K562 (cell line): ENCODE data around the gene IGF2. TPM values are rescaled to one million over a fixed set of nuclear protein-coding genes. Genes with fewer than 3 reads are reported as not detected.

Experiments used
- ATAC-seq: fragments of 200-7000 bp; cut with Tn5 transposase; 3 replicates; pipeline ENCODE4 v1.9.1; 2020; ENCODE audit warnings: moderate library complexity
- BruUV-seq: library from RNA; stranded (reverse); fragments of 400-500 nt; replicated peaks from 2 replicates; lab custom pipeline; 2021; lab: Mats Ljungman, UMichigan
- CTCF ChIA-PET: fragments of 300-600 bp; formaldehyde crosslinking; extraction: SDS; loops from one replicate; lab custom pipeline; 2021; ENCODE audit warnings: low intra/inter-chr PET ratio; lab: Yijun Ruan, JAX
- POLR2A ChIA-PET: fragments of 300-600, 350-650 bp; sonication (Branson Sonifier 250); formaldehyde crosslinking; extraction: SDS; loops from one replicate; lab custom pipeline; 2021; ENCODE audit warnings: antibody characterized with exemption, inconsistent platforms; lab: Yijun Ruan, JAX
- DNase-seq, 4 experiments: peaks; one replicate each; pipeline versions ENCODE4 v3.0.0 to v3.0.0-alpha.2; 2011 to 2018; ENCODE audit warnings: low spot score in 3 of 4, mixed read lengths in 3 of 4; ENCODE audit errors: extremely low read depth in 1 of 4
- FAIRE-seq: peaks from 2 replicates; lab custom pipeline; 2011; peaks lifted over from hg19 to GRCh38; lab: Jason Lieb, UNC
- H2AFZ ChIP-seq: 2 replicates; pipeline ENCODE4 v1.6.0; 2011; ENCODE audit warnings: low read depth, low read length, control low read depth, inconsistent platforms
- H3K27ac ChIP-seq: fragments of 200-600 bp; 3 replicates; pipeline ENCODE4 v1.8.0; 2011; ENCODE audit warnings: low read depth, mild to moderate bottlenecking, control low read depth, inconsistent platforms, low read length, moderate library complexity, mixed read lengths; ENCODE audit errors: extremely low read depth
- H3K27me3 ChIP-seq, 2 experiments: fragments of 300-600 bp in 1 of 2; 2 replicates in 1 of 2; 3 replicates in 1 of 2; pipeline versions ENCODE4 v1.6.0 to v1.8.0; 2011; ENCODE audit warnings: inconsistent platforms in 2 of 2, low read length in 2 of 2, mild to moderate bottlenecking in 1 of 2, mixed read lengths in 1 of 2, moderate library complexity in 1 of 2; ENCODE audit not compliant: control insufficient read depth in 2 of 2, insufficient read depth in 2 of 2
- H3K36me3 ChIP-seq: fragments of 300-600 bp; 3 replicates; pipeline ENCODE4 v1.8.0; 2011; ENCODE audit warnings: mild to moderate bottlenecking, low read length, inconsistent platforms; ENCODE audit not compliant: control insufficient read depth, insufficient read depth
- H3K4me1 ChIP-seq, 2 experiments: fragments of 200-600 bp in 1 of 2; replicated peaks in 1 of 2; 2 replicates in 1 of 2; 3 replicates in 1 of 2; pipeline versions ENCODE4 v1.5.1 to v1.8.0; 2011; ENCODE audit warnings: inconsistent platforms in 2 of 2, low read length in 2 of 2, mild to moderate bottlenecking in 1 of 2, mixed read lengths in 1 of 2, moderate library complexity in 1 of 2; ENCODE audit not compliant: control insufficient read depth in 2 of 2, insufficient read depth in 2 of 2
- H3K4me2 ChIP-seq: 2 replicates; pipeline ENCODE4 v1.6.1; 2011; ENCODE audit warnings: low read length, control low read depth, inconsistent platforms, mixed read lengths; ENCODE audit not compliant: insufficient read depth
- H3K4me3 ChIP-seq: fragments of 200-600 bp; sonication (generic), shearing (Covaris generic); 2 replicates; pipeline ENCODE4 v1.5.1; 2016; ENCODE audit warnings: control low read depth, inconsistent platforms
- H3K79me2 ChIP-seq: fragments of 200-600 bp; 3 replicates; pipeline ENCODE4 v1.8.0; 2011; ENCODE audit warnings: low read length, inconsistent platforms; ENCODE audit not compliant: control insufficient read depth, insufficient read depth
- H3K9ac ChIP-seq, 2 experiments: 2 replicates each; pipeline versions ENCODE4 v1.6.0 to v1.6.1; 2011; ENCODE audit warnings: low read depth in 2 of 2, low read length in 2 of 2, control low read depth in 1 of 2, inconsistent platforms in 1 of 2, mild to moderate bottlenecking in 1 of 2, mixed read lengths in 1 of 2; ENCODE audit not compliant: insufficient read depth in 1 of 2
- H3K9me1 ChIP-seq: one replicate; pipeline ENCODE4 v1.6.0; 2011; ENCODE audit warnings: inconsistent platforms, mild to moderate bottlenecking, low read length, moderate library complexity; ENCODE audit not compliant: control insufficient read depth, insufficient read depth
- H3K9me3 ChIP-seq: replicated peaks from 2 replicates; pipeline ENCODE4 v1.5.1; 2011; ENCODE audit warnings: low read depth, low read length, inconsistent platforms; ENCODE audit not compliant: control insufficient read depth, insufficient read depth
- H4K20me1 ChIP-seq: replicated peaks from 2 replicates; pipeline ENCODE4 v1.6.1; 2011; ENCODE audit warnings: low read length, inconsistent platforms, mixed read lengths; ENCODE audit not compliant: control insufficient read depth, insufficient read depth
- GTF2F1 ChIP-seq: IDR thresholded peaks from 2 replicates; pipeline ENCODE4 v1.6.1; 2011; ENCODE audit warnings: low read depth, low read length, improper control_type of control experiment
- PHF8 ChIP-seq: fragments of 200-600 bp; sonication (generic); IDR thresholded peaks from 2 replicates; pipeline ENCODE4 v1.6.1; 2012; ENCODE audit warnings: mixed run types, mild to moderate bottlenecking, inconsistent platforms, low read length, moderate library complexity, borderline replicate concordance
- RBM22 ChIP-seq: fragments of 200-400 bp; formaldehyde crosslinking; IDR thresholded peaks from 2 replicates; pipeline ENCODE4 v1.6.1; 2018; ENCODE audit warnings: low read length, low read depth; ENCODE audit not compliant: poor library complexity, severe bottlenecking
- RERE ChIP-seq: sonication (generic); formaldehyde crosslinking; IDR thresholded peaks from 2 replicates; pipeline ENCODE4 v1.8.0; 2023; ENCODE audit warnings: missing genetic modification reagents, mild to moderate bottlenecking, borderline replicate concordance
- RFX5 ChIP-seq: IDR thresholded peaks from 2 replicates; pipeline ENCODE4 v1.6.1; 2011; ENCODE audit warnings: low read depth, mild to moderate bottlenecking, improper control_type of control experiment, low read length
- ZNF699 ChIP-seq: fragments of 250-450 bp; sonication (Bioruptor Pico); IDR thresholded peaks from 2 replicates; pipeline ENCODE4 v1.8.0; 2021; ENCODE audit warnings: mild to moderate bottlenecking, moderate library complexity; ENCODE audit not compliant: insufficient replicate concordance
- whole genome bisulfite sequencing: fragments of 100-300 bp; shearing (Covaris generic); methylation state at CpG from one replicate; pipeline ENCODE4 v1.1.6; 2016; ENCODE audit warnings: low coverage, mixed read lengths; ENCODE audit not compliant: insufficient coverage; ENCODE audit errors: missing lambda C conversion rate; 5-methylcytosine and 5-hydroxymethylcytosine counted together
- in situ Hi-C: fragments of 300-500 bp; cut with MboI; formaldehyde crosslinking; loops from 4 replicates; pipeline ENCODE4 v1.15.0; 2018; ENCODE audit warnings: inconsistent platforms, mixed read lengths
- intact Hi-C: fragments of 100-400 bp; cut with micrococcal nuclease; formaldehyde crosslinking; loops from 2 replicates; pipeline ENCODE4 v1.14.2; 2022
- polyA plus RNA-seq, 8 experiments: library from polyadenylated mRNA; depleted of rRNA in 4 of 8; stranded (reverse) in 5 of 8; unstranded in 3 of 8; fragments of >200 nt; fragmentation: Nextera tagmentation in 2 of 8; fragmentation: Illumina TruSeq in 1 of 8; extraction: Ambion mirVana in 2 of 8; extraction: Trizol in 1 of 8; gene quantifications; 2 replicates each; pipeline versions ENCODE4 v1.2.1 to v1.2.3, GENCODE V29; 2011 to 2014; ENCODE audit warnings: inconsistent platforms in 1 of 8, missing spikeins in 1 of 8
- total RNA-seq, 7 experiments: library from RNA; depleted of rRNA in 6 of 7; stranded (reverse); fragments of >200 nt in 6 of 7; fragmentation: Illumina TruSeq in 2 of 7; extraction: Trizol in 2 of 7; gene quantifications; 2 replicates each; pipeline versions ENCODE4 v1.2.1 to v1.2.3, GENCODE V29; 2011 to 2021; ENCODE audit warnings: low replicate concordance in 1 of 7
- TF ChIP-seq, protein P1 (sequence below): fragments of 250-450 bp; sonication (Bioruptor Pico); IDR thresholded peaks from 2 replicates; pipeline ENCODE4 v1.5.0; 2021; ENCODE audit warnings: mild to moderate bottlenecking, moderate library complexity
- TF ChIP-seq, protein P2 (sequence below), 2 experiments: IDR thresholded peaks; 2 replicates each; pipeline ENCODE4 v1.6.1; 2011; ENCODE audit warnings: borderline replicate concordance in 1 of 2, control low read depth in 1 of 2, low read depth in 1 of 2, low read length in 1 of 2, mild to moderate bottlenecking in 1 of 2, mixed read lengths in 1 of 2, moderate library complexity in 1 of 2; ENCODE audit not compliant: insufficient read depth in 1 of 2, insufficient read length in 1 of 2, poor library complexity in 1 of 2, severe bottlenecking in 1 of 2; ENCODE audit errors: extremely low read depth in 1 of 2

Gene IGF2
- total and polyA plus RNA-seq, 9 of the 15 experiments (the other 6 are each of a cell fraction or from before 2014, with no cell fraction given) = 0.16 TPM; not detected in 8

GRCh38 chr11:2091786-2092463, 47.3 kb downstream of the IGF2 start:
- ChIA-PET POLR2A (interaction anchor here (0.7 kb wide), 1 partner anchor 19 kb away, joined by 3 read pairs; no protein-coding TSS in a partner anchor), CTCF (no interaction called here)
- H3K4me2 ChIP-seq = no peak overlapping the region
- peaks cover 24% of the 10 kb centered on the region for H4K20me1 ChIP-seq
- in situ Hi-C loops (no loop called here), intact Hi-C loops (no loop called here)
- no peaks in the 10 kb centered on the region for H3K79me2 ChIP-seq
- under 1% methylated on average over 18 of the region's 18 CpGs for WGBS
- ATAC-seq = no peak
- no peaks in the 10 kb centered on the region for H3K36me3 ChIP-seq
- no TSS peak for BruUV-seq
- H3K27me3 ChIP-seq = peaks cover 4 to 52% of the 10 kb centered on the region in 2 experiments; a peak in 3 of 5 replicates
- H3K9me3 ChIP-seq = no peaks in the 10 kb centered on the region
- no peak overlapping the region for H3K27ac ChIP-seq
- no peak overlapping the region for H3K9ac ChIP-seq
- H3K4me3 ChIP-seq = no peak overlapping the region
- no peak overlapping the region for H2AFZ ChIP-seq
- peaks cover 0 to 16% of the 10 kb centered on the region in 2 experiments; a peak in 2 of 5 replicates for H3K4me1 ChIP-seq
- FAIRE-seq = no peak
- H3K9me1 ChIP-seq = no peaks in the 10 kb centered on the region
- DNase-seq = no peak
- TF ChIP-seq RERE (CRISPR knock-in tag) = no peak
- TF ChIP-seq RBM22 = no peak
- TF ChIP-seq ZNF699 (CRISPR knock-in tag) = no peak
- TF ChIP-seq, protein P1, sequence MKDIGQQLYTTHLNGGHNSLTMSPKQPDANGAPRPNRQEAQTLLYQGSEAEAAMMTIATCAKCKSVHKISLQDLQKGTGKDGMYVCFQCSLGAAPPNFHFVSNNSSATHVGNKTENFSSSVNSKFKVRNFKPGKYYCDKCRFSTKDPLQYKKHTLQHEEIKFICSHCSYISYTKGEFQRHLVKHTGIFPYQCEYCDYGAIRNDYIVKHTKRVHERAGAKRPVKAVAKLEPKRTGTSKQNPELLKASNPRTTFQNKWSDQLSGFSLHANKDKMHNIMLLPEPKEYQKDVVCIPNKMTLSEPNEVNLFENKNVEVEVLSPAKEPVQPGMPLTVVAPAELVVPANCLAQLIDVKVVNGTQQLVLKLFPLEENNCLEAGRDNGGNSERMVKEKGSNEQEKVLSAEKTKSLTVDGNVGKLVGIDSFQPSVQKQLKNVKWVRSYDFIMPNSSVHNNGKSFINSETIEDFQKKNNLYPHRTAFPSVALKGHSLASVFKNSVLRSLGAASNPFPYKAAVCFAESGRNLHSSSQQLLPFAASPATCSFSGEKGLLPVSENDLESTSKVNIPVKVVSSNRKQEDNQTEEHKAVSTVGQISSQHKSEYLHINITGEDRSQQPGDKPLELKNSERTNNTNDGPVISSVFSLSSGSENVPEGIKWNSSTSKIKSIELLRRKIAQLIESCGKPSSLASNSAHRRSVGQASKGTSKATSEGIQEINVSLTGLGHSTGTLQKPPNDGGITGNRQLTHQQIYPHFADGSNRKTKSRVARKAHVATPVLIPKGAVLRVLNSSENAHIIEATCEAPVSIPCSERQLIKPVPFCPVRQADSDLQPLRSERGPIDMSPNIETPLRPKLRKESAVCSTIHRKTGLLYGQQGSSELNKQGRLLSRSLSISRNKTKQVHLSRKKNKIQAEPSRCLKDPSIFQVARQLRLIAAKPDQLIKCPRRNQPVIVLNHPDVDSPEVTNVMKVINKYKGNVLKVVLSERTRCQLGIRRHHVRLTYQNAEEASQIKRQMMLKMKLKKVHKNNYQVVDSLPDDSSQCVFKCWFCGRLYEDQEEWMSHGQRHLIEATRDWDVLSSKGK (CRISPR knock-in tag) = no peak
- no peak for TF ChIP-seq RFX5
- TF ChIP-seq PHF8 = no peak
- TF ChIP-seq, protein P2, sequence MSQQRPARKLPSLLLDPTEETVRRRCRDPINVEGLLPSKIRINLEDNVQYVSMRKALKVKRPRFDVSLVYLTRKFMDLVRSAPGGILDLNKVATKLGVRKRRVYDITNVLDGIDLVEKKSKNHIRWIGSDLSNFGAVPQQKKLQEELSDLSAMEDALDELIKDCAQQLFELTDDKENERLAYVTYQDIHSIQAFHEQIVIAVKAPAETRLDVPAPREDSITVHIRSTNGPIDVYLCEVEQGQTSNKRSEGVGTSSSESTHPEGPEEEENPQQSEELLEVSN (IDR thresholded peaks at IDR 0.05; ENCODE audit: borderline replicate concordance in 1 of 2, extremely low read depth in 1 of 2, insufficient read depth in 1 of 2, insufficient read length in 1 of 2, low read depth in 1 of 2, low read length in 1 of 2, poor library complexity in 1 of 2, severe bottlenecking in 1 of 2) = no peak
- no peak for TF ChIP-seq GTF2F1
